Measurements from ENCODE around the gene NISCH. TPM values are rescaled to one million over a fixed set of nuclear protein-coding genes. Genes with fewer than 3 reads are reported as not detected.

NISCH gene
- total RNA-seq, 1 experiment from 2014 or later = 85.0 TPM

DNA sequence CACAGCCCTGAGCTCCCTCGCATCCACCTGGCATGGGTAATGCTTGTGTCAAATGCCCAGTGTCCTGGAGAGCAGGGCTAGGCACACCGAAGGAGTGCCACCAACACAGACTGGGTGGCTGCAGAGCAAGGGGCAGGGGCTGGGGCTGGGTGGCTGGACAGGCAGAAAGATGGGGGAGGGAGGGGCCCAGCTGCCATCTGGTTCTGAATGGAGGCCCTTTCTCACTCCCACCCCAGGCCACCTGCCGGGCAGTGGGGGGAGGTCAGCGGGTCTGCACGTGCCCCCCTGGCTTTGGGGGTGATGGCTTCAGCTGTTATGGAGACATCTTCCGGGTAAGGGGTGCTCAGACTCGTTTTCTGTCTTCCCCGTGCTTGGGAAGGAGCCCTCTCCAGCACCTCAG is 56.7 kb downstream of the NISCH start:
- CTCF ChIA-PET = interaction anchor here (1.0 to 2.2 kb wide), 2 partner anchors 10 to 124 kb away, joined by 3 to 5 read pairs; no protein-coding TSS in a partner anchor
- POLR2A ChIA-PET = interaction anchor here (0.8 to 1.0 kb wide), 2 partner anchors 10 to 350 kb away, joined by 3 read pairs; no protein-coding TSS in a partner anchor
- no peak overlapping the region for H3K4me3 Mint-ChIP-seq
- no peaks in the 10 kb centered on the region for H3K4me1 Mint-ChIP-seq
- H3K27ac Mint-ChIP-seq = no peak overlapping the region
- ATAC-seq = no peak
- no peak for DNase-seq (ENCODE audit: low spot score)
- H3K9me3 Mint-ChIP-seq = no peaks in the 10 kb centered on the region
- no peaks in the 10 kb centered on the region for H3K36me3 Mint-ChIP-seq
- H3K27me3 Mint-ChIP-seq (ENCODE audit: low read depth) = no peaks in the 10 kb centered on the region; the same call in 1 of the 2 replicates
- TF ChIP-seq, protein P1, sequence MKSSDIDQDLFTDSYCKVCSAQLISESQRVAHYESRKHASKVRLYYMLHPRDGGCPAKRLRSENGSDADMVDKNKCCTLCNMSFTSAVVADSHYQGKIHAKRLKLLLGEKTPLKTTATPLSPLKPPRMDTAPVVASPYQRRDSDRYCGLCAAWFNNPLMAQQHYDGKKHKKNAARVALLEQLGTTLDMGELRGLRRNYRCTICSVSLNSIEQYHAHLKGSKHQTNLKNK (CRISPR knock-in tag; IDR thresholded peaks at IDR 0.05) = no peak
- TF ChIP-seq, protein P2, sequence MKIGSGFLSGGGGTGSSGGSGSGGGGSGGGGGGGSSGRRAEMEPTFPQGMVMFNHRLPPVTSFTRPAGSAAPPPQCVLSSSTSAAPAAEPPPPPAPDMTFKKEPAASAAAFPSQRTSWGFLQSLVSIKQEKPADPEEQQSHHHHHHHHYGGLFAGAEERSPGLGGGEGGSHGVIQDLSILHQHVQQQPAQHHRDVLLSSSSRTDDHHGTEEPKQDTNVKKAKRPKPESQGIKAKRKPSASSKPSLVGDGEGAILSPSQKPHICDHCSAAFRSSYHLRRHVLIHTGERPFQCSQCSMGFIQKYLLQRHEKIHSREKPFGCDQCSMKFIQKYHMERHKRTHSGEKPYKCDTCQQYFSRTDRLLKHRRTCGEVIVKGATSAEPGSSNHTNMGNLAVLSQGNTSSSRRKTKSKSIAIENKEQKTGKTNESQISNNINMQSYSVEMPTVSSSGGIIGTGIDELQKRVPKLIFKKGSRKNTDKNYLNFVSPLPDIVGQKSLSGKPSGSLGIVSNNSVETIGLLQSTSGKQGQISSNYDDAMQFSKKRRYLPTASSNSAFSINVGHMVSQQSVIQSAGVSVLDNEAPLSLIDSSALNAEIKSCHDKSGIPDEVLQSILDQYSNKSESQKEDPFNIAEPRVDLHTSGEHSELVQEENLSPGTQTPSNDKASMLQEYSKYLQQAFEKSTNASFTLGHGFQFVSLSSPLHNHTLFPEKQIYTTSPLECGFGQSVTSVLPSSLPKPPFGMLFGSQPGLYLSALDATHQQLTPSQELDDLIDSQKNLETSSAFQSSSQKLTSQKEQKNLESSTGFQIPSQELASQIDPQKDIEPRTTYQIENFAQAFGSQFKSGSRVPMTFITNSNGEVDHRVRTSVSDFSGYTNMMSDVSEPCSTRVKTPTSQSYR (CRISPR knock-in tag; IDR thresholded peaks at IDR 0.05) = no peak
- TF ChIP-seq ZNF317 (CRISPR knock-in tag; IDR thresholded peaks at IDR 0.05; ENCODE audit: borderline replicate concordance, low read depth) (no peak), FOXP1 (CRISPR knock-in tag; IDR thresholded peaks at IDR 0.05; ENCODE audit: borderline replicate concordance) (no peak), ZBTB21 (CRISPR knock-in tag; IDR thresholded peaks at IDR 0.05; ENCODE audit: borderline replicate concordance) (no peak), GTF2I (CRISPR knock-in tag; conservative IDR thresholded peaks at IDR 0.05) (no peak), SOX15 (CRISPR knock-in tag; IDR thresholded peaks at IDR 0.05) (no peak), RORB (CRISPR knock-in tag; IDR thresholded peaks at IDR 0.05) (no peak), PRRX2 (CRISPR knock-in tag; IDR thresholded peaks at IDR 0.05) (no peak), ZNF263 (CRISPR knock-in tag; IDR thresholded peaks at IDR 0.05; ENCODE audit: low read depth) (no peak)
- TF ChIP-seq, protein P3, sequence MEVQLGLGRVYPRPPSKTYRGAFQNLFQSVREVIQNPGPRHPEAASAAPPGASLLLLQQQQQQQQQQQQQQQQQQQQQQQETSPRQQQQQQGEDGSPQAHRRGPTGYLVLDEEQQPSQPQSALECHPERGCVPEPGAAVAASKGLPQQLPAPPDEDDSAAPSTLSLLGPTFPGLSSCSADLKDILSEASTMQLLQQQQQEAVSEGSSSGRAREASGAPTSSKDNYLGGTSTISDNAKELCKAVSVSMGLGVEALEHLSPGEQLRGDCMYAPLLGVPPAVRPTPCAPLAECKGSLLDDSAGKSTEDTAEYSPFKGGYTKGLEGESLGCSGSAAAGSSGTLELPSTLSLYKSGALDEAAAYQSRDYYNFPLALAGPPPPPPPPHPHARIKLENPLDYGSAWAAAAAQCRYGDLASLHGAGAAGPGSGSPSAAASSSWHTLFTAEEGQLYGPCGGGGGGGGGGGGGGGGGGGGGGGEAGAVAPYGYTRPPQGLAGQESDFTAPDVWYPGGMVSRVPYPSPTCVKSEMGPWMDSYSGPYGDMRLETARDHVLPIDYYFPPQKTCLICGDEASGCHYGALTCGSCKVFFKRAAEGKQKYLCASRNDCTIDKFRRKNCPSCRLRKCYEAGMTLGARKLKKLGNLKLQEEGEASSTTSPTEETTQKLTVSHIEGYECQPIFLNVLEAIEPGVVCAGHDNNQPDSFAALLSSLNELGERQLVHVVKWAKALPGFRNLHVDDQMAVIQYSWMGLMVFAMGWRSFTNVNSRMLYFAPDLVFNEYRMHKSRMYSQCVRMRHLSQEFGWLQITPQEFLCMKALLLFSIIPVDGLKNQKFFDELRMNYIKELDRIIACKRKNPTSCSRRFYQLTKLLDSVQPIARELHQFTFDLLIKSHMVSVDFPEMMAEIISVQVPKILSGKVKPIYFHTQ (CRISPR knock-in tag; IDR thresholded peaks at IDR 0.05) = no peak
- TF ChIP-seq, protein P4, sequence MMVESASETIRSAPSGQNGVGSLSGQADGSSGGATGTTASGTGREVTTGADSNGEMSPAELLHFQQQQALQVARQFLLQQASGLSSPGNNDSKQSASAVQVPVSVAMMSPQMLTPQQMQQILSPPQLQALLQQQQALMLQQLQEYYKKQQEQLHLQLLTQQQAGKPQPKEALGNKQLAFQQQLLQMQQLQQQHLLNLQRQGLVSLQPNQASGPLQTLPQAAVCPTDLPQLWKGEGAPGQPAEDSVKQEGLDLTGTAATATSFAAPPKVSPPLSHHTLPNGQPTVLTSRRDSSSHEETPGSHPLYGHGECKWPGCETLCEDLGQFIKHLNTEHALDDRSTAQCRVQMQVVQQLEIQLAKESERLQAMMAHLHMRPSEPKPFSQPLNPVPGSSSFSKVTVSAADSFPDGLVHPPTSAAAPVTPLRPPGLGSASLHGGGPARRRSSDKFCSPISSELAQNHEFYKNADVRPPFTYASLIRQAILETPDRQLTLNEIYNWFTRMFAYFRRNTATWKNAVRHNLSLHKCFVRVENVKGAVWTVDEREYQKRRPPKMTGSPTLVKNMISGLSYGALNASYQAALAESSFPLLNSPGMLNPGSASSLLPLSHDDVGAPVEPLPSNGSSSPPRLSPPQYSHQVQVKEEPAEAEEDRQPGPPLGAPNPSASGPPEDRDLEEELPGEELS (CRISPR knock-in tag; IDR thresholded peaks at IDR 0.05) = no peak
- TF ChIP-seq, protein P5, sequence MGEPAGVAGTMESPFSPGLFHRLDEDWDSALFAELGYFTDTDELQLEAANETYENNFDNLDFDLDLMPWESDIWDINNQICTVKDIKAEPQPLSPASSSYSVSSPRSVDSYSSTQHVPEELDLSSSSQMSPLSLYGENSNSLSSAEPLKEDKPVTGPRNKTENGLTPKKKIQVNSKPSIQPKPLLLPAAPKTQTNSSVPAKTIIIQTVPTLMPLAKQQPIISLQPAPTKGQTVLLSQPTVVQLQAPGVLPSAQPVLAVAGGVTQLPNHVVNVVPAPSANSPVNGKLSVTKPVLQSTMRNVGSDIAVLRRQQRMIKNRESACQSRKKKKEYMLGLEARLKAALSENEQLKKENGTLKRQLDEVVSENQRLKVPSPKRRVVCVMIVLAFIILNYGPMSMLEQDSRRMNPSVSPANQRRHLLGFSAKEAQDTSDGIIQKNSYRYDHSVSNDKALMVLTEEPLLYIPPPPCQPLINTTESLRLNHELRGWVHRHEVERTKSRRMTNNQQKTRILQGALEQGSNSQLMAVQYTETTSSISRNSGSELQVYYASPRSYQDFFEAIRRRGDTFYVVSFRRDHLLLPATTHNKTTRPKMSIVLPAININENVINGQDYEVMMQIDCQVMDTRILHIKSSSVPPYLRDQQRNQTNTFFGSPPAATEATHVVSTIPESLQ (CRISPR knock-in tag; IDR thresholded peaks at IDR 0.05) = no peak
- TF ChIP-seq, protein P6, sequence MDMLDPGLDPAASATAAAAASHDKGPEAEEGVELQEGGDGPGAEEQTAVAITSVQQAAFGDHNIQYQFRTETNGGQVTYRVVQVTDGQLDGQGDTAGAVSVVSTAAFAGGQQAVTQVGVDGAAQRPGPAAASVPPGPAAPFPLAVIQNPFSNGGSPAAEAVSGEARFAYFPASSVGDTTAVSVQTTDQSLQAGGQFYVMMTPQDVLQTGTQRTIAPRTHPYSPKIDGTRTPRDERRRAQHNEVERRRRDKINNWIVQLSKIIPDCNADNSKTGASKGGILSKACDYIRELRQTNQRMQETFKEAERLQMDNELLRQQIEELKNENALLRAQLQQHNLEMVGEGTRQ (CRISPR knock-in tag; IDR thresholded peaks at IDR 0.05) = no peak
- TF ChIP-seq, protein P7, sequence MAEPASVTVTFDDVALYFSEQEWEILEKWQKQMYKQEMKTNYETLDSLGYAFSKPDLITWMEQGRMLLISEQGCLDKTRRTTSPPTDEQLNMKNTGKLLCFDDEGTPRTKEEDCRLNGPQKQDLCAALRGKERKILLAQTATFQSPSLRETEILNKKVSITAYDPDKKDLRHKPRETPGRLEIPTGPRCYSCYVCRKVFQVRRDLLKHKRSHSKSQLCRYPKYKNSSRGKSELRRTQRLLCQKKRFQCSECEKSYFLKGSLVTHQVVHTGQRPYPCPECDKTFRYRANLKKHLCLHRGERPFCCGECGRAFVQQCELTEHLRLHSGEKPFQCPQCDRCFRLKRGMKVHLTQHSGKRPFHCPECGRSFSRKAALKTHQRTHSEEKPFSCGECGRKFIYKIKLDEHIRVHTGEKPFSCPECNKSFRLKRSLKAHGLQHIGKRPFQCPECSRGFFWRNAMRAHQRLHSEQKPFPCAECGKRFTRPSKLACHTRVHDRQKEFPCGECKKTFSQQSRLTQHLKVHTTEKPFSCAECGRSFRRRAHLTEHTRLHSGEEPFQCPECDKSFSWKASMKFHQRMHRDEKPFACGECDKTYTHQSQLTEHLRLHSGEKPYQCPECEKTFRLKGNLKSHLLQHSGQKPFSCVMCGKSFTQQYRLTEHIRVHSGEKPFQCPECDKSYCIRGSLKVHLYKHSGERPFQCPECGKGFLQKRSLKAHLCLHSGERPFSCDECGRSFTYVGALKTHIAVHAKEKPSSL (CRISPR knock-in tag; conservative IDR thresholded peaks at IDR 0.05) = no peak
- TF ChIP-seq, protein P8, sequence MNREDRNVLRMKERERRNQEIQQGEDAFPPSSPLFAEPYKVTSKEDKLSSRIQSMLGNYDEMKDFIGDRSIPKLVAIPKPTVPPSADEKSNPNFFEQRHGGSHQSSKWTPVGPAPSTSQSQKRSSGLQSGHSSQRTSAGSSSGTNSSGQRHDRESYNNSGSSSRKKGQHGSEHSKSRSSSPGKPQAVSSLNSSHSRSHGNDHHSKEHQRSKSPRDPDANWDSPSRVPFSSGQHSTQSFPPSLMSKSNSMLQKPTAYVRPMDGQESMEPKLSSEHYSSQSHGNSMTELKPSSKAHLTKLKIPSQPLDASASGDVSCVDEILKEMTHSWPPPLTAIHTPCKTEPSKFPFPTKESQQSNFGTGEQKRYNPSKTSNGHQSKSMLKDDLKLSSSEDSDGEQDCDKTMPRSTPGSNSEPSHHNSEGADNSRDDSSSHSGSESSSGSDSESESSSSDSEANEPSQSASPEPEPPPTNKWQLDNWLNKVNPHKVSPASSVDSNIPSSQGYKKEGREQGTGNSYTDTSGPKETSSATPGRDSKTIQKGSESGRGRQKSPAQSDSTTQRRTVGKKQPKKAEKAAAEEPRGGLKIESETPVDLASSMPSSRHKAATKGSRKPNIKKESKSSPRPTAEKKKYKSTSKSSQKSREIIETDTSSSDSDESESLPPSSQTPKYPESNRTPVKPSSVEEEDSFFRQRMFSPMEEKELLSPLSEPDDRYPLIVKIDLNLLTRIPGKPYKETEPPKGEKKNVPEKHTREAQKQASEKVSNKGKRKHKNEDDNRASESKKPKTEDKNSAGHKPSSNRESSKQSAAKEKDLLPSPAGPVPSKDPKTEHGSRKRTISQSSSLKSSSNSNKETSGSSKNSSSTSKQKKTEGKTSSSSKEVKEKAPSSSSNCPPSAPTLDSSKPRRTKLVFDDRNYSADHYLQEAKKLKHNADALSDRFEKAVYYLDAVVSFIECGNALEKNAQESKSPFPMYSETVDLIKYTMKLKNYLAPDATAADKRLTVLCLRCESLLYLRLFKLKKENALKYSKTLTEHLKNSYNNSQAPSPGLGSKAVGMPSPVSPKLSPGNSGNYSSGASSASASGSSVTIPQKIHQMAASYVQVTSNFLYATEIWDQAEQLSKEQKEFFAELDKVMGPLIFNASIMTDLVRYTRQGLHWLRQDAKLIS (CRISPR knock-in tag; IDR thresholded peaks at IDR 0.05; ENCODE audit: borderline replicate concordance) = no peak
- TF ChIP-seq, protein P9, sequence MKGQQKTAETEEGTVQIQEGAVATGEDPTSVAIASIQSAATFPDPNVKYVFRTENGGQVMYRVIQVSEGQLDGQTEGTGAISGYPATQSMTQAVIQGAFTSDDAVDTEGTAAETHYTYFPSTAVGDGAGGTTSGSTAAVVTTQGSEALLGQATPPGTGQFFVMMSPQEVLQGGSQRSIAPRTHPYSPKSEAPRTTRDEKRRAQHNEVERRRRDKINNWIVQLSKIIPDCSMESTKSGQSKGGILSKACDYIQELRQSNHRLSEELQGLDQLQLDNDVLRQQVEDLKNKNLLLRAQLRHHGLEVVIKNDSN (CRISPR knock-in tag; IDR thresholded peaks at IDR 0.05) = no peak
